PC-3 (cell line): ENCODE data around the gene NFKBIL1.

Experiments
- EZH2 ChIP-seq: fragments of 300-600 bp; sonication (generic); IDR thresholded peaks from one replicate; pipeline ENCODE4 v1.6.1; 2017; ENCODE audit warnings: antibody characterized with exemption, mild to moderate bottlenecking, low read length; ENCODE audit not compliant: unreplicated experiment
- TF ChIP-seq, protein P1 (sequence below): fragments of 300-600 bp; sonication (generic); conservative IDR thresholded peaks from 2 replicates; pipeline ENCODE4 v1.5.1; 2017; ENCODE audit warnings: antibody characterized with exemption, low read depth, mild to moderate bottlenecking, low read length

DNA sequence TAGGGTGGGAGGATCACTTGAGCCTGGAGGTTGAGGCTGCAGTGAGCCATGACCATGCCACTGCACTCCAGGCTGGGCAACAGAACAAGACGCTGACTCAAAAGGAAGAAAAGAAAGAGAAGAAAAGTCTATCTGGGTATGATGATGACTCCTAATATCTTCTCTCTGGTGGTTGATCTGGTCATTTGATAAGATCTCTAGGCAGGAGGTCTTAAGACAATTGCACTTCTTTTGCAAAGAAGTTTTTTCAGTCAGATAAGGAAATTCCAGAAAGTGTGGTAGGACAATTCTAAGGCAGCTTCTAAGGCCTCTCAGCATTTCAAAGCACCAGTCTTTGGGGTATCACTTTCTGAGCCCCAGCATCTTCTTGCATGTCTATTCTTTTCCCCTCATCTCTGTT, 59.9 kb downstream of the NFKBIL1 start:
- TF ChIP-seq, protein P1, sequence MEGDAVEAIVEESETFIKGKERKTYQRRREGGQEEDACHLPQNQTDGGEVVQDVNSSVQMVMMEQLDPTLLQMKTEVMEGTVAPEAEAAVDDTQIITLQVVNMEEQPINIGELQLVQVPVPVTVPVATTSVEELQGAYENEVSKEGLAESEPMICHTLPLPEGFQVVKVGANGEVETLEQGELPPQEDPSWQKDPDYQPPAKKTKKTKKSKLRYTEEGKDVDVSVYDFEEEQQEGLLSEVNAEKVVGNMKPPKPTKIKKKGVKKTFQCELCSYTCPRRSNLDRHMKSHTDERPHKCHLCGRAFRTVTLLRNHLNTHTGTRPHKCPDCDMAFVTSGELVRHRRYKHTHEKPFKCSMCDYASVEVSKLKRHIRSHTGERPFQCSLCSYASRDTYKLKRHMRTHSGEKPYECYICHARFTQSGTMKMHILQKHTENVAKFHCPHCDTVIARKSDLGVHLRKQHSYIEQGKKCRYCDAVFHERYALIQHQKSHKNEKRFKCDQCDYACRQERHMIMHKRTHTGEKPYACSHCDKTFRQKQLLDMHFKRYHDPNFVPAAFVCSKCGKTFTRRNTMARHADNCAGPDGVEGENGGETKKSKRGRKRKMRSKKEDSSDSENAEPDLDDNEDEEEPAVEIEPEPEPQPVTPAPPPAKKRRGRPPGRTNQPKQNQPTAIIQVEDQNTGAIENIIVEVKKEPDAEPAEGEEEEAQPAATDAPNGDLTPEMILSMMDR: no peak
- TF ChIP-seq EZH2: no peak
